SU-DHL-6 (cell line): ENCODE measurements around the gene SLC29A2.
A peak's percentile ranks its signal among the peaks of the same experiment; 100 is the strongest.

Source experiments
- H2AFZ ChIP-seq: fragments of 200-600 bp; sonication (generic); 2 replicates; pipeline ENCODE4 v1.6.1; 2014; ENCODE audit warnings: low read depth, mild to moderate bottlenecking, moderate library complexity, mixed read lengths, antibody characterized with exemption, low read length; ENCODE audit not compliant: severe bottlenecking
- H3F3A ChIP-seq: fragments of 200-600 bp; shearing (Covaris generic); 2 replicates; pipeline ENCODE4 v1.6.0; 2016; ENCODE audit warnings: antibody characterized with exemption, mild to moderate bottlenecking; ENCODE audit not compliant: insufficient read depth
- H3K27ac ChIP-seq: fragments of 200-600 bp; sonication (generic); 2 replicates; pipeline ENCODE4 v1.5.1; 2016; ENCODE audit warnings: low read depth, mild to moderate bottlenecking, low read length, moderate library complexity, mixed read lengths
- H3K27me3 ChIP-seq: fragments of 200-600 bp; sonication (generic), shearing (Covaris generic); 2 replicates; pipeline ENCODE4 v1.6.0; 2014; ENCODE audit warnings: mild to moderate bottlenecking, low read length
- H3K36me3 ChIP-seq: fragments of 200-600 bp; sonication (generic); 2 replicates; pipeline ENCODE4 v1.6.1; 2014; ENCODE audit warnings: mild to moderate bottlenecking, low read length, mixed read lengths
- H3K4me2 ChIP-seq: fragments of 300-600, 200-600 bp; shearing (Covaris generic), sonication (generic); 2 replicates; pipeline ENCODE4 v1.6.0; 2014; ENCODE audit warnings: low read length, low read depth, mild to moderate bottlenecking; ENCODE audit not compliant: poor library complexity, severe bottlenecking
- H3K4me3 ChIP-seq: fragments of 200-600 bp; sonication (generic); 2 replicates; pipeline ENCODE4 v1.5.1; 2014; ENCODE audit warnings: antibody characterized with exemption, low read length, mild to moderate bottlenecking, mixed read lengths; ENCODE audit not compliant: insufficient read depth, poor library complexity, severe bottlenecking
- H3K79me2 ChIP-seq: fragments of 200-600 bp; sonication (generic); 2 replicates; pipeline ENCODE4 v1.6.1; 2014; ENCODE audit warnings: mild to moderate bottlenecking, low read length, moderate library complexity; ENCODE audit not compliant: insufficient read depth
- H3K9ac ChIP-seq: fragments of 200-600 bp; sonication (generic); 2 replicates; pipeline ENCODE4 v1.7.0; 2014; ENCODE audit warnings: mild to moderate bottlenecking, low read length
- H3K9me2 ChIP-seq: fragments of 200-600 bp; sonication (generic); replicated peaks from 2 replicates; pipeline ENCODE4 v1.6.1; 2014; ENCODE audit warnings: low read length; ENCODE audit not compliant: insufficient read depth
- H3K9me3 ChIP-seq: fragments of 200-600 bp; sonication (generic); 2 replicates; pipeline ENCODE4 v1.6.1; 2014; ENCODE audit warnings: low read length, mixed read lengths; ENCODE audit not compliant: insufficient read depth
- H4K20me1 ChIP-seq: fragments of 200-600 bp; sonication (generic); 2 replicates; pipeline ENCODE4 v1.6.1; 2014; ENCODE audit warnings: low read depth, mild to moderate bottlenecking, antibody characterized with exemption, low read length, moderate library complexity, mixed read lengths
- EZH2phosphoT487 ChIP-seq: fragments of 200-600 bp; sonication (generic), shearing (Covaris generic); conservative IDR thresholded peaks from 2 replicates; pipeline ENCODE4 v1.6.1; 2018; ENCODE audit warnings: mild to moderate bottlenecking, antibody characterized with exemption, low read length, moderate library complexity, mixed read lengths
- TF ChIP-seq, protein P1 (sequence below): fragments of 200-600 bp; sonication (generic); IDR thresholded peaks from one replicate; pipeline ENCODE4 v1.5.1; 2017; ENCODE audit warnings: antibody characterized with exemption, mild to moderate bottlenecking, low read length, moderate library complexity; ENCODE audit not compliant: insufficient read depth, poor library complexity, severe bottlenecking

Gene SLC29A2

DNA sequence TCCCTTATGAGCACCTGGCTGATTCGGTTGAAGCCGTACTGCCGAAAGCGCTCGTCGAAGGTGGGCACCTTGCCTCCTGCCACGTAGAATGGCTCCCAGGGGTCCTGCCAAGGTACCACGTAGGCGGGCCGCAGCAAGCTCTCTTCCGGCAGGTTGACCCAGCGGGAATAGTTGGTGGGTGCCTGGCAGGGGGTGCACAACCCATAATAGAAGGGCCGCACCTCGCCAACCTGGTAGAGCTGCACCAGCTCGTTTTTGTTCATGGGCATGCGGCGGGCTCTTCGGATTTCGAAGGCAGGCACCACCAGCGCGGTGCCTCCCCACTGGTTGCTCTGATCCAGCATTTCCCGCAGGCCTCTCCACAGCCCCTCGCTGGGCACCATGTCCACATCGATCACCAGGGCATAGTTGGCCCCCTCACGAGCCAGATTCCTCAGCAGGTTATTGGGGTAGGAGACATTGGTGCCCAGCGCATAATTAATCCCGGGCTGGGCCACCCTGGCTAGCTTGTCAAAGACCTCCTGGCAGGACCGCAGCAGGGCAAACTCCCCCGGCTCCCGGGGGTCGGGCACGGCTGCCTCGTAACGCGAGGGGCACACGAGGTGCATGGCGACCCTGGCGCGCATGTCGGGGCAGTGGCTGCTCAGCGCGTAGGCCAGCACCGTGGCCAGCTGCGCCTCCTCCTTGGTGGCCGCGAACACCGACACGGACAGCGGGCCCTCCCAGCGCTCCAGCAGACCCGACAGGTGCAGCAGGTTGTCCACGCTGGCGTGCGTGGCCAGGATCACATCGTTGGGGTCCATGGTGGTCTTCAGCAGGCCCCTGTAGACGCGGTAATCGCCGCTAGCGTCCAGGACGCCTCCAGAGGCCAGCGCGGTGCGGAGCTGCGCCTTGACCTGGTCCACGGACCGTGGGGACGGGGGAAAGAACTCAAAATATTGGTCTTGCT is 24.8 kb downstream of the SLC29A2 start:
- Histone ChIP-seq H3K79me2 (peaks cover 17% of the 10 kb centered on the region), H4K20me1 (no peaks in the 10 kb centered on the region), H3K9ac (peak overlapping the region; percentile 75), H3K9me2 (no peaks in the 10 kb centered on the region), H3K27me3 (no peaks in the 10 kb centered on the region), H3K4me2 (peak overlapping the region; percentile 52), H3K4me3 (peak overlapping the region; percentile 58), H3K27ac (no peak overlapping the region), H3K36me3 (no peaks in the 10 kb centered on the region), H3K9me3 (no peaks in the 10 kb centered on the region), H2AFZ (peak overlapping the region; percentile 75), H3F3A (peaks cover 16% of the 10 kb centered on the region)
- TF ChIP-seq, protein P1, sequence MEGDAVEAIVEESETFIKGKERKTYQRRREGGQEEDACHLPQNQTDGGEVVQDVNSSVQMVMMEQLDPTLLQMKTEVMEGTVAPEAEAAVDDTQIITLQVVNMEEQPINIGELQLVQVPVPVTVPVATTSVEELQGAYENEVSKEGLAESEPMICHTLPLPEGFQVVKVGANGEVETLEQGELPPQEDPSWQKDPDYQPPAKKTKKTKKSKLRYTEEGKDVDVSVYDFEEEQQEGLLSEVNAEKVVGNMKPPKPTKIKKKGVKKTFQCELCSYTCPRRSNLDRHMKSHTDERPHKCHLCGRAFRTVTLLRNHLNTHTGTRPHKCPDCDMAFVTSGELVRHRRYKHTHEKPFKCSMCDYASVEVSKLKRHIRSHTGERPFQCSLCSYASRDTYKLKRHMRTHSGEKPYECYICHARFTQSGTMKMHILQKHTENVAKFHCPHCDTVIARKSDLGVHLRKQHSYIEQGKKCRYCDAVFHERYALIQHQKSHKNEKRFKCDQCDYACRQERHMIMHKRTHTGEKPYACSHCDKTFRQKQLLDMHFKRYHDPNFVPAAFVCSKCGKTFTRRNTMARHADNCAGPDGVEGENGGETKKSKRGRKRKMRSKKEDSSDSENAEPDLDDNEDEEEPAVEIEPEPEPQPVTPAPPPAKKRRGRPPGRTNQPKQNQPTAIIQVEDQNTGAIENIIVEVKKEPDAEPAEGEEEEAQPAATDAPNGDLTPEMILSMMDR, result no peak
- no peak for TF ChIP-seq EZH2phosphoT487

DNA sequence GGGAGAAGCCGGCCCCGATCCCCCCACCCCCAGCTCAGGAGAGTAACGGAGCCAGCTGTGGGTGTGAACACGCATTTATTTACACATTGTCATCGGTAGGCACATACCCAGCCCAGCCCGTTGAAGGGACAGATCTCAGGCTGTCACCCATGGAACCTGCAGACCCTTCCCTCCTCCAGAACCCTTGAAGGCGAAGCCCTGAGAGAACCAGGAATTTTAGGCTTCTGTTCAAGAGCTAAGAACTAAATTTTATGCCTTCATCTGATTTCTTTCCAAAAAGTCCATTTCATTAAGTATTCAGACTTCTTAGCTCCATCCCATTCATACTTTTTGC is 26.3 kb downstream of the SLC29A2 start:
- H3K27ac ChIP-seq, result peak overlapping the region; percentile 2; the same call in 1 of the 2 replicates
- H3K4me3 ChIP-seq, result peak overlapping the region; percentile 97
- H3K79me2 ChIP-seq, result peaks cover 17% of the 10 kb centered on the region
- H4K20me1 ChIP-seq, result no peaks in the 10 kb centered on the region
- peaks cover 16% of the 10 kb centered on the region for H3F3A ChIP-seq
- peak overlapping the region; percentile 79 for H2AFZ ChIP-seq
- no peaks in the 10 kb centered on the region for H3K9me3 ChIP-seq
- H3K27me3 ChIP-seq, result no peaks in the 10 kb centered on the region
- H3K9me2 ChIP-seq, result no peaks in the 10 kb centered on the region
- no peak for TF ChIP-seq EZH2phosphoT487
- peak overlapping the region; percentile 76 for H3K4me2 ChIP-seq
- no peaks in the 10 kb centered on the region for H3K36me3 ChIP-seq
- H3K9ac ChIP-seq, result peak overlapping the region; percentile 83

DNA sequence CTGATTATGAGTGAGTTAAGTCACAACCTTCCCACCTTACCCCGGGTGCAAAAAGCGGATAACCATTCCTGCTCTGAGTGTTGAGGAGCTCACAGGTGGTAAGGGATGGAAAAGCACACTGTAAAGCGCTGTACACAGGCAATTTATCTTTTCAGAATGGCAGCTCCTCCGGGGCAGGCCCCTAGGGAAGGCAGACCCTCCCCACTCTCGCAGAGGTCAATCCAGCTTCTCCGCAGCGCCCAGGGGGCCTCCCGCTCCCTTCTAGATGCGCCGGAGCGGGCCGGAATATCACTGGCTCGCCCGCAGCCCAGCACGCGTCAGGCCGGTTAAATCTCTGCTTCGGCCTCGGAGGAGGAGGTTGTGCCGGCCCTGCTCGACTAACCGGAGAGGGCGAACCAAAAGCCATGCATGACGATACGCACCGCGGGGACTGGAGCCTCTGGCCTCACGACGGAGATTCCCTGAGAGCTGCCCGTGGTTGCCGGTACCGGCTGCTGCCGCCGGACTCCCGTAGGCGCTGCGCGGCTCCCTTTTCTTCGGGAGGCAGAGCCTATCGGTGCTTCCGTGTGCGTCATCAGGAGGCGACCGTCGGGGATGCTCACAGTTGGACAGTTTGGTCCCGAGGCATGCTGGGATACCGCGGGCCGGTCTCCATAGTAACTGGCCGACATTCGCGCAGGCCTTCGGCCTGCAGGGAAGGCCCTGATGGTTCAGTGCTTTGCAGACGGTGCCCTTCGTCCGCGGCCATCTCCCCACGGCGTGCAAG is 26.8 kb downstream of the SLC29A2 start, which contains the start of gene BRMS1:
BRMS1 (minus strand) TSS at position 555 of the 766 bp plus-strand sequence. CDS start 2,870 bp downstream, outside the sequence.
- peak within 1 kb of the TSS; percentile 79 for H2AFZ ChIP-seq
- H3K9ac ChIP-seq, result peak within 1 kb of the TSS; percentile 83
- peak within 1 kb of the TSS; percentile 97 for H3K4me3 ChIP-seq
- H3K27me3 ChIP-seq, result no peaks in the 10 kb centered on the region
- H3K79me2 ChIP-seq, result peaks cover 17% of the 10 kb centered on the region
- TF ChIP-seq, protein P1, result no peak
- no peak for TF ChIP-seq EZH2phosphoT487
- H3K9me3 ChIP-seq, result no peaks in the 10 kb centered on the region
- peaks cover 16% of the 10 kb centered on the region for H3F3A ChIP-seq
- H3K27ac ChIP-seq, result peak within 1 kb of the TSS; percentile 2; the same call in 1 of the 2 replicates
- H3K9me2 ChIP-seq, result no peaks in the 10 kb centered on the region
- H4K20me1 ChIP-seq, result no peaks in the 10 kb centered on the region
- H3K36me3 ChIP-seq, result no peaks in the 10 kb centered on the region
- peak within 1 kb of the TSS; percentile 92 for H3K4me2 ChIP-seq
